ENCODE results near the gene ERICH4.

- TF ChIP-seq CTCF (IDR thresholded peaks at IDR 0.05) (no peak), POLR2AphosphoS5 (IDR thresholded peaks at IDR 0.05) (no peak), POLR2A (IDR thresholded peaks at IDR 0.05) (no peak), EP300 (IDR thresholded peaks at IDR 0.05) (no peak)
These were observed 27.8 kb upstream of the ERICH4 start for GRCh38 chr19:41415154-41415571.
